ENCODE measurements around the gene TMC3.

The TMC3 gene

DNA sequence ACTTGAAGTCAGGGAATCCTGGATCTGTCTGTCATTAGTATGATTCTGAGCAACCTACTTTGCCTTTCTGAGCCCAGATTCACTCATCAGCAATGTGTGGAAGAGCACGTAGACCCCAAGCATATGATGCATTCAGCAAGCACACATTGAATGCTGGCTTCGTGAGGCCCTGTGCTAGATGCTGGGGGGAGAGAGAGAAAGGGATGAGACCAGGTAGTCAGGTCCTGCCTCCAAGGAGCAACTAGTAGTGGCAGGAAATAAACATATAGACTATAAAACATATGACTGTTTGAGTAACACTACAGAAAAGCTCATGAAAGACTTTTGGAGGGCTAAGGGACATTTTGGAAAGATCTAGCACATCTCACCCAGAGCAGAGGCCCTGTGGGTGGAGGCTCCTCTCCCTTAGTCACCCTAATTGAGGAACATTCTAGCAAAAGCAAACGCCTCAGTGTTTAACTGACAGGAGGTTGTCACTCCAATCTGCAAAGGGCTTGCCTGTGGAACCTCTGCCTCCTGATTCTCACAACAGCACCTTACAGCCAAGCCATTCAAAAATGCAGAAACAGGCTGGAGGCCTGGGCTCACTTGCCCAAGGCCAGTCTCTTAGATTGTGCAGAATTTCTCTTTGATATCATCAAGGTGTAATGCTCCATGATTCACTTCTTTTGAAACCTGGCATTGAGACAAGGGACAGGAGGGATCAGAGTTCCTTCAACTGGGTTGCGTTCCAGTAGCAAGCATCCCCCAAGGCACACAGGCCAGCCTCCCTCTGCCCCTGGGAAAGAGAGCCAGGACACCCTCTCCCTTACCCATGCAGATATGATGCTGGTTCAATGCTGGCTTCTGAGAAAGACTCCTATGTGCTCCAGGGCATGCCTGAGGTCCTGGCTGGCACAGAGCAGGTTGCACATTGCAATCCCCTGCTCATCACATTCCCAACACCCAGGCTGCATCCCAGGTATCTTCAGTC is 76.1 kb downstream of the TMC3 start:
- DNase-seq (ENCODE audit: low read depth): no peak

DNA sequence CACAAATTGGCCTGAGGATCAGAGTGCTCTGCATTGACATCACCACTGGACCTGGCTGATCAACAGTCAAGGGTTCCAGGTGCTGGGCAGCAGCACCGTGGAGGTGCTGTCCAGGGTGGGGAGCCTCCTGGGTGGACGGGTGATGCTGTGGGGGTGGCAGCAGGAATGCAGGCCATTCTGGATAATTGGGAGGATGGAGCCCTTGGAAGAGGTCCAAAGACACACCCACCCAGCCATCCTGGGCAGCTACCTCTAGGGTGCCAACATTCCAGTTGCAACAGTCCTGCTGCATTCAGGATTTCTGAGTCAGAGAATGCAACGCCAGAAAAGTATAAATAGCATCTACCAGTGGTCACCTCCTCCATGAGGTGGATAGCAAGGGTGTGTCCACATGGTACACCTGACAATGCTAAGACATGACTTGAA is 76.9 kb downstream of the TMC3 start:
- DNase-seq (ENCODE audit: low read depth): no peak

DNA sequence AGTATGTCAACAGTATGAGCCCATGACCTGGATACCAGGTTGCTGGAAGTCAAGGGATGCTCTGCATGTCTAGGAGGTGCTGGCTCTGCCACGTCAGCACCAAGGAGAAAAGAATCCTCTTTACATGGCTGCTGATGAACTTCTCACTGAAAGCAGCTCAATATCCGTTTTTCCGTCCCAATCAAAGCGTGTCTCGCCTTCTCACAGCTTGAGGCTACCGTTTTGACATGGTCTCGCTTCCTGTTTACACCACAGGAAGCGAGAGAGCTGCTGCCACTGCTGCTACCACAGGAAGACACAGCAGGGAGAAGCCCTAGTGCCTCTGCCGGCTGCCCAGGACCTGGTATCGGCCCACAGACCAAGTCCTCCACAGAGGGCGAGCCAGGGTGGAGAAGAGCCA is 77.3 kb downstream of the TMC3 start:
- DNase-seq (ENCODE audit: low read depth): no peak

DNA sequence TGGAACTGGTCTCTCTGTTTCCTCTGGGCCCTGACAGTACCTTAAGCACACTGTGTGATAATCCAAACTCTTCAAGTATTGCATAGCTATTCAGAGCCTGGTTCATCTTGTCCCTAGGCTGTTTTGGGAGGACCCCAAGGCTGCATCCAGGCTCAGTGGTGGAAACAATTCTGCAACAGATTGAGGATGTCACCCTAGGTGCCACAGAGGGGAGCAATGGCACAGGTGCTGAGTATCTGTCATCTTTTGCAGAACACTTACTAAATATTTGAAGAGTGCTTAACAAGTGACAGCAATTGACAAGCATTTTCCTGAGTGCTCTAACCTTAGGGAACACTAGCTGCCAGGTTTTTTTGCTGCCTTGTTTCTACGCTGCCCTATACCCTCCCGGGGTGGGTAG is 77.8 kb downstream of the TMC3 start:
- no peak for DNase-seq (ENCODE audit: low read depth)

DNA sequence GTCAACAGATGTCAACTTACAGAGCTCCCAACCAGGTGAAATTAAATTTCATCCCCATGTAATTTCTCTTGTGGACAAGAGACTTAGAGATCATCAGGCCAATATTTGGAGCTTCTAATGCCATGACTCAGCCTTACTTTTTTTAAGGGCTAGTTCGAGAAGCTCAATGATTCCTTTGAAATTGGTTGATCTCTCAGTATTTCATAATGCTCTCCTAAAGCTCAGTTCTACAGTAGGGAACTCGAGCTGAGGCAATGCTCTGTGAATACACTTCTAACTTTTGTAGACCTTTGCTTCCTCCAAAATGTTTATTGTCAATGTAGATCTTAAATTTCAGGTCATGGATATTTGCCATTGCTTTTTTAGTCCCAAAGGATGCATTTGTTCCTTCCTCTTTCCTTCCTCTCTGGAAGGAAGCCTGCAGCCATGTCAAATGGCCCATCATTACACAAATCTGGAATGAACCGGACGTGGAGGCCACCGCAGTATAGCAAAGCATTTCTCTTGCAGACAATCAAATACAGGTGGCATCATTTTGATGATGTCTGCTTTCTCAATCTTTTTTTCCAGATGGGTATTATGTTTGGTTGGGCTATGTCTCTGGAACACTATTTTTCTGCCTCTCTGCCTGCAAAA is 78.4 kb downstream of the TMC3 start:
- no peak for DNase-seq (ENCODE audit: low read depth)

DNA sequence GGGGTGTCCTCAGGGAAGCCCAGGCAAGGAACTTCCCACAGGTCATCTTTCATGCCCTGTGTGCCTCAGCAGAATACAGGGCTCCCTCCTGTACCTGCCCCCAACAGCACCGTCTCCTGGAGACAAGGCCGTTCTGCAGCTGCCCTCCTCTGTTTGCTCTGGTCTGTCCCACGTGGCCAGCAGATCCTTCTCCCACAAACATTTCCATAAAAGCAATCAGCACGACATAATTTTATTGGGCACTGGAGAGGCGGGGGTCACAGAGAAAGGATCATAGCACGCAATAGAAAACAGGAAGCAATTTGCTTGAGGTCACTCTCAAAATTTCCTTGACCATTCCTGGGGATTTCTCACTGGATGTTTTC is 79.5 kb downstream of the TMC3 start:
- no peak for DNase-seq (ENCODE audit: low read depth)

DNA sequence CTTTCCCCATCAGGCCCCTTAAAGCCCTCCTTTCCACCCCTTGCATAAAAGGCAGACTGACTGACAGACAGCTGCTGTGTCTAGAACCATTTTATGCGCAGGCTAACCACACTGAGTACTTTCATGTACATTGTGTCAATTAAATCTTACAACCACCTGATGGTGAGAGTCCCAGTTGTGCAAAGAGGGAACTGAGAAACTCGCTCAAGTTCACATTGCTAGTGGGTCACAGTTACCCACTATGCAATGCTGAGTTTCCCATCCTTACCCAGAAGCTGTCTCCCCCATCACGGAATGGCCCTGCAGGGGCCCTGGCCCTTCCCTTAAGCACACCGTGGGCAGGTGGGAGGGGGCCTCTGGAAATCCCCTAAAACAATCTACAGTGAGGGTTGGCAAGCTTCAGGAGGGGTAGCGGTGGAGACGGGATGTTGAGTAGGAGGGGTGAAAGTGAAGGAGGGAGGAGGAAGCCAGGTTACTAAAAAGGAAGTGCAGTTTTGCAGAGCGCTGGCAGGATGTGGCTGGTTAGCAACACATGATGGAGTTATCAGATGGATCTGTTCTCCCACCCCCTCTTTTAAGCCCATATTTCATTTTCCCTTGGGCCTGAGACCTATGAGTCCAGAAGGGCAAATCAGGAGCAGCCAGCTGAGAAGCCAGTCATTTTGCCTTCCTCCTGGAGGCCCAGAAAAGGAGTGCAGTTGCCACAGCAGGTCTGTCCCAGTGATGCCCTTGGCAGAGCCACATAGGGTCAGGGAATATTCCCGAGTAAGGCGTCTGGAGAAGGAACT is 80.1 kb downstream of the TMC3 start:
- peak; percentile 54 for DNase-seq (ENCODE audit: low read depth)

DNA sequence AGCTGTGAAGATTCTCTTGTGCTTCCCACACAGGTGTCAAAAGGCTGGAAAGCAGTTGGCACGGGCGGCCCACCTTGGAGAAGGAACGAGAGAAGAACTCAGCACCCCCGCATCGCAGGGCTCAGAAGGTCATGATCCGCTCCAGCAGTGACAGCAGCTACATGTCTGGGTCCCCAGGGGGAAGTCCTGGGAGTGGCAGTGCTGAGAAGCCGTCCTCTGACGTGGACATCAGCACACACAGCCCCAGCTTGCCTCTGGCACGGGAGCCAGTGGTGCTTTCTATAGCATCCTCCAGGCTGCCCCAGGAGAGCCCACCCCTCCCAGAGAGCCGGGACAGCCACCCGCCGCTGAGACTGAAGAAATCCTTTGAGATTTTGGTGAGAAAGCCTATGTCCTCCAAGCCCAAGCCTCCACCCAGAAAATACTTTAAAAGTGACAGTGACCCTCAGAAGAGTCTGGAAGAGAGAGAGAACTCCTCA is 81.5 kb downstream of the TMC3 start:
- DNase-seq (ENCODE audit: low read depth): no peak

DNA sequence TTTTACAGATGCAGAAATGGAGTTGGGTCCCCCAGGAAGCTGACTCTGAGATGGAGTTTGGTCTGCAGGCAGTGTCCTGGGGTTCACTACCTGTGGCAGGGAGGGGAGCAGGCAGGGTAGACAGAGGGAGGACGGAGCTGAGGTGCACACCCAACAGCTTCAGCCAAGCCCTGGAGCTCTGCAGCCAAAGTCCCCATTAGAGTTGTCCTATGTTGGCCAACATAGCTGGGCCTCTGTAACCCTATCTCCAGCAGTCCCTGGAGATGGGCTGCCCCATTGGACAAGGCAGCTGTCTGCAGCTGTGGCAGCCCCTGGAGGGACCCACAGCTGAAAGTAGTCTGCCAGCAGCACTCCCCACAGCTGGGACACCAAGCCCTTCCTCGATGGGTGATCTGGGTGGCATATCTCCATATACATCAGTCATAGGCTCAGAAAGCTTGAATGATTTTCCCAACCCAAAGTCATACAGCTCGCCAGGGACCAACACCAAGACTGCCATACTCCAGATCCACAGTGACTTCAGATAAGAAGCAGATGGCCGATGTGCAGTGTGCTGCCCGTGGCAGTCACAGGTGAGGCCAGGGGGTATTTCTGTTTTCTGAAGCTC is 82.0 kb downstream of the TMC3 start:
- DNase-seq (ENCODE audit: low read depth): no peak

DNA sequence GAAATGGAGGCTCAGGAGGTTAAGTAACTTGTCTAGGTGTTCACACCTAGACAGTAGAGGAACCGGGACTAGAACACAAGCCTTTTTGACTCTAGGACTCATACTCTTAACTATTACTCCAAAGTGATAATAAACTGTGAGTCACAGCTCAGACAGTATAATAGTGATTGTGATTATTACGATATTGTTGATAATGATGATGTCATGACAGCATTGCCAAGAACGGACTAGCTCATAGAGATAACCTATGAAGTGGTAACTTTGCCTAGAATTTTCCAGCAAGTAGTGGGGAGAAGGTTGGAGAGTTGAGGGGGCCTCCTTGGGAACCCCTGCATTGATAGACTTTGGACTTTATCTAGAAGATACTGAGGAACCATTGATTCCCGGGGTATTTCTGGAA is 84.1 kb downstream of the TMC3 start:
- no peak for DNase-seq (ENCODE audit: low read depth)

DNA sequence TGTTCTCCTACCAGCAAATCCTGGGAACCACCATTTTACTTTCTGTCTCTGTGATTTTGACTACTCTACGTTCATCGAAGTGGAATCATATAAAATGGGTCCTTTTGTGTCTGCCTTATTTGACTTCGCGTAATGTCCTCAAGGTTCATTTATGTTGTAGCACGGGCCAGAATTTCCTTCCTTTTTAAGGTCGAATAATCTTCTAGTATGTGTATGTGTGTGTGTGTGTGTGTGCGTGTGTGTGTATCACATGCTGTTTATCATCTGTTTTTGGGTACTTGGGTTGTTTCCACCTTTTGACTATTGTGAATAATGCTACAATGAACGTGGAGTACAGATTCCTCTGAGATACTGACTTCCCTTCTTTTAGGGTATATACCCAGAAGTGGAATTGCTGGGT is 85.4 kb downstream of the TMC3 start:
- no peak for DNase-seq (ENCODE audit: low read depth)

DNA sequence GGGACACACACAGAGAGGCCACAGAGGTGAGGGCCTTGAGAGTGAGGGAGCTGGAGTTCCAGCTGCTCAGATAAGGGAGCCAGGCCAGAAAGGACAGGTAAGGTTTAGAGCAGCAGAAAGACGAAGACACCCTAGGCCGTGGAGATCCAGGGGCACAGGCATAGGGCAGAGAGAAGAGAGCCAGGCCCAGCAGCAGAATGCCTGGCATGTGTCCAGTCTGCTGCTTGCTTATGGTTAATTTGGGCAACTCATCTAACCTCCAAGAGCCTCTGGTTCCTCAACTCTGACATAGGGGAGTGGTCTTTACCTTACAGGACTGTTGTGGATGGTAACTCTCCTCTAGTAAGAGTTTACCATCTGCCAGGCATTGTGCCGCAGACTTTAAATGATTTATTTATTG is 86.0 kb downstream of the TMC3 start:
- no peak for DNase-seq (ENCODE audit: low read depth)

DNA sequence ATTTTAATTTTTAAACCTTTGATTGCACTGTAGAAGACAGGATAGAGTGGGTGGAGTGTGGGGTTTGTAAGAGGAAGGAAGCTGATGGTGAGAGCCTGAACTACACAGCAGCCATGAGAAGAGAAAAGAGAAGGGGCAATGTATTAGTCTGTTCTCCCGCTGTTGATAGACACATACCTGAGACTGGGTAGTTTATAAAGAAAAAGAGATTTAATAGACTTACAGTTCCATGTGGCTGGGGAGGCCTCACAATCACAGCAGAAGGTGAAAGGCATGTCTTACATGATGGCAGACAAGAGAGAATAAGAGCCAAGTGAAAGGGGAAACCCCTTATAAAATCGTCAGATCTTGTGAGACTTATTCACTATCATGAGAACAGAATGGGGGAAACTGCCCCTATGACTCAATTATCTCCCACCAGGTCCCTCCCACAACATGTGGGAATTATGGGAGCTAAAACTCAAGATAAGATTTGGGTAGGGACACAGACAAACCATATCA is 87.3 kb downstream of the TMC3 start:
- DNase-seq (ENCODE audit: low read depth): no peak

DNA sequence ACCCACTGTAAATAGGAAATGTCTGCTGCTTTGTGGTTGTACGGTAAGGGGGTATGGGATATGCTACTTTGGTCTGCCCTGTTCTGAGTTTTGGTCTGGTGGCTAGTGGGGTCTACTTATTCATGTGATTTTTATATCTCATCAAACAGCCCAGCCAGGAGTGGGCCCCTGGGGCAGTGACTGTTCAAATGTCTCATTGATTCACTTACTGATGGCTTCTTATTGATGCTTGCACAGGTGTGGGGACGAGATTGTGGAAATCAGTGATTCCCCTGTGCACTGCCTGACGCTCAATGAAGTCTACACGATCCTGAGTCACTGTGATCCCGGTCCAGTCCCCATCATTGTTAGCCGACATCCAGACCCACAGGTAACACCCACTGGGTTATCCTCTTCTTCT is 88.6 kb downstream of the TMC3 start:
- DNase-seq (ENCODE audit: low read depth): no peak

DNA sequence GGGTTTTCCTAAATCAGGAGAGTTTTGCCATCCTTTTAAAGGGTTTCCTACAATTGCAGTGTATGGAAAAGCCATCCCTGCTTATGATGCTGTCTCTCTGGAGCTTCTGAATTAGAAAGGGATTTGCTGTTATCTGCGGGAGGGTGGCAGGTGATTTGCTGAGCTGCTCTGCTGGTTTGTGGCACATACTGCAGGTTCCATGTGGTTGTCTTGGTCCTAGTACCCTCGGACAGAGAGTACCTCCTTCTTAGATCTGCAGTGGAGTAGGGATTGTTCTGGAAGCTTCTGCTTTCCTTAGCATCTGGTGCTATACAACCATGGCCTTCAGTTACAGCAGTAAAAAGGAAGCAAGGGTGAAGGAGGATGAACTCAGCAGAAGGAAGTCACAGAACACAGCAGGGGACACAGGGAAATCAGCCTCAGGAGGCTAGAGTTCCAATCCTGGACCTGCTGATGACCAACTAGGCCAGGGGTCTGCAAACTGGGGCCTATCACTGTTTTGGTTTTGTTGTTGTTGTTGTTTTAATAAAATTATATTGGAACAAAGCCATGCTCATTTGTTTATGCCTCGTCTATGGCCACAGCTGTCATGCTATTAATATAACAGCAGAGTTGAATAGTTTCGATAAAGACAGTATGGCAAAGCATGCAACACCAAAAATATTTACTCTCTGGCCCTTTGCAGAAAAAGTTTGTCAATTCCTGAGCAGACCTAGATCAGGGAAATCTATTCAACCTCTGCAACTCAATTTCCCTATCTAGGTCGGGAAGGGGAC is 89.6 kb downstream of the TMC3 start:
- DNase-seq (ENCODE audit: low read depth): no peak

DNA sequence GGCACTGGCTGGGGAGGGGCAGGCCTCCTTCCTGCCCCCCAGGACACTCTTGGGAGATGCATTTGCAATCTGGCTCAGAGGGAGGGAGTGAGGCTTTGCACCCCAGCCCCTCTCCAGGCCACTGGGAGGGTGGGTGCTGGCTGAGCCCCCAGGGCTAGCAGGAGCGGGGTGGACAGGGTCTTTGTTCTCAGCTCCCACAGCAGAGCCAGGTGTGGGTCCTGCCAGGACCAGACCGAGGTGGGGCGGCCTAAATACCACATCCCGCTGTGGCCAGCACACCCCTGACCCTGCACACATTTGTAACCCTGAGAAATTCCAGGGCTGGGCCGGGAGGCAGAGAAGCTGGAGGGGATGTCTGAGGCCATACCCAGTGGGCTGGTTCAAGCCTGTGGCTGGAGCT is 91.1 kb downstream of the TMC3 start:
- DNase-seq (ENCODE audit: low read depth): no peak

DNA sequence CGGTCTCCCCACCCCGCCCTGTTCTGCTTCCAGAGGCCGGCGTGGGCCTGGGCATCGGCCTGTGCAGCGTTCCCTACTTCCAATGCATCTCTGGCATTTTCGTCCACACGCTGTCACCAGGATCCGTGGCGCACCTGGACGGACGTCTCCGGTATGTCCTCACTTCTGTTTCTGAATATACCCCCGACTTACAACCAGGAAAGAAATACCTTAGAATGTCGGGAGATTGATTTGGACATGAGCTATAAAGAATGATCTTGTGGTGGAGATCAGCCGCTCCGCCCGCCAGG is 91.5 kb downstream of the TMC3 start:
- DNase-seq (ENCODE audit: low read depth): no peak

DNA sequence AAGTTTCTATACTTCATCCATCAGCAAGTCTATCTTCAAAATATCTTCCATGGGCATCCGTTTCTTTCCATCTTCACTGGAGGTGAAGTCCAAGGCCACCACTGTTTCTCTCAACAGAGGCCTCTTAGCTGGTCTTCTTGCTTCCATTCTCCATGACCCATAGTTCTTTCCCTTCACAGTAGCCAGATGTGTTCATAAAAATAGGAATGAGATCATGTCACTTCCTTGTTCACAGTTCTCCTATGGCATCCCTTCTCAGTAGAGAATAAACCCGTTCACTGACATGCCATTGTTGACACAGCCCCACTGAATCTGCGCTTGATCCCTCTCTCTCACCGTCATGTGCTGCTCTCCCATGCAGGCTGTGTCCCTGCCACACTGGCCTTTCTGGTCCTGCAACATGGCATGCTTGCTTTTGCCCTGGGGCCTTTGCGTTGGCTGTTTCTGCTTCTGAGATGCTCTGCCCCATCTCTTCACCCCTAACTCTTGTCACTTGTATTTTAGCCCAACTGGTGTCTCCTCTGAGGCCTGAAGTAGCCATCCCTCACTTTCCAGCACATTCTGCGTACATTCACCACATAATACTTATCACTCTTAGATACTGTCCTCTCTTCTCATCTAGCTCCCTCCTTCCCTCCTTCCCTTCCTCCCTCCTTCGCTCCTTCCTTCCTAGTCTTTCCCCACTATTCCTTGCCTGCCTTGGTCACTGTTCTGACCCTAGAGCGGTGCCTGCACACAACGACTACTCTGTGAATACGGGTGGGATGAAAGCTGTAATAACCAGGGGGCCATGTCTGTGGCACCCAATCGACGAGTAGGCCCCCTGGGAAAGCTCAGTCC is 92.0 kb downstream of the TMC3 start:
- DNase-seq (ENCODE audit: low read depth): no peak

DNA sequence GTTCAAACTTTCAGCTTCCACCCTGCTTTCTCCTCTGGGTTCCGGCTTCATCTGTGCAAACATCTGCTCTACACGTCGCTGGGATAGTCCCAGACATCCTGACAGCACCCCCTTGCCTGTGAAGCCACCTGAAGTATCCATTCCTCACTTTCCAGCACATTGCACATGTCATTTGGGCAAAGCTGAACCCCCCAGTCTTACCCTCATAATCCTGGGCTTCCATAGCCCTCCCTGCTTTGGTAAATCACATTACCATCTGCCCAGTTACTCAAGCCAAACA is 92.6 kb downstream of the TMC3 start:
- DNase-seq (ENCODE audit: low read depth): no peak
